ENCODE data around the gene NOX4.
A peak's percentile ranks its signal among the peaks of the same experiment; 100 is the strongest.
"Not testable (repeated sequence)": the region's sequence is repeated elsewhere in the genome, so short reads cannot be mapped to it uniquely, and the experiment has no call there.

NOX4 gene

DNA sequence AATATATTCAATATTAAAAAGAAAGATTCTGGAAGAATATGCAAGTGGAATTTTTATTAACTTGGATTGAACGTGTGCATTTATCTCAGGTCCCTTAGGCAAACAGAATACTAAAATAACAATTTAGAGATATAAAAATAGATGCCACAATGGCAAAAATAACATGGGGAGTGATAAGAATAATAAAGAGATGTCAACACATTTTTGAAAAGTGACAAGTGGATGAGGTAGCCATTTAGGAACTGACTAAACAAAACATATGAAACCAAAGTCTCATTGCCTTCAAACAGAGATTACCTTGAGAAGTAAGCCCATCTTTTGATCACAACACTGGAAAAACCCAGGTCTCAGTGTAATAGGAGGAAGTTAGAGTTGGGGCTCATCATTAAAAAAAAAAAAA, 112.2 kb downstream of the NOX4 start:
- peak; percentile 54 for FAIRE-seq

GRCh38 chr11:89369356-89369755, 121.8 kb downstream of the NOX4 start:
- FAIRE-seq: not testable (repeated sequence)

DNA sequence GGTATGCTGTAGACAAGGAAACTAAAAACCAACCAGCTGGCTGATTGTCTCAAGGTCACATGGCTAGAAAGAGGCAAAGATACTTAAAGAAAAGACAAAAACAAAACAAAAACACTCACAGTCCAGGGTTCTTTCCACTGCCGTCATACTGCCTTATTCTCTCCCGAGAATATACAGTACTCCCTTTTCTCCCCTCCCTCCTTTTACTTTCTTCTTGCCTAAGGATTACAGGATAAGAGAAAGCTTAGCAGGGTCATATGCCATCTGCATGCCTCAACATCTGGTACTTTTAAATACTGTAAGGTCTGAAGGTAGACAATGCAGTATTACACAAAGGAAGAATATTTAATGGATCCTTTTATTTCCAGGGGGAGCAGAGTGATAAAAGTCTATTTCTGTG, 126.3 kb downstream of the NOX4 start:
- FAIRE-seq: peak; percentile 62

GRCh38 chr11:89361734-89362133, 129.4 kb downstream of the NOX4 start:
- FAIRE-seq: no peak

GRCh38 chr11:89359208-89359607, 132.0 kb downstream of the NOX4 start:
- FAIRE-seq: not testable (repeated sequence)

DNA sequence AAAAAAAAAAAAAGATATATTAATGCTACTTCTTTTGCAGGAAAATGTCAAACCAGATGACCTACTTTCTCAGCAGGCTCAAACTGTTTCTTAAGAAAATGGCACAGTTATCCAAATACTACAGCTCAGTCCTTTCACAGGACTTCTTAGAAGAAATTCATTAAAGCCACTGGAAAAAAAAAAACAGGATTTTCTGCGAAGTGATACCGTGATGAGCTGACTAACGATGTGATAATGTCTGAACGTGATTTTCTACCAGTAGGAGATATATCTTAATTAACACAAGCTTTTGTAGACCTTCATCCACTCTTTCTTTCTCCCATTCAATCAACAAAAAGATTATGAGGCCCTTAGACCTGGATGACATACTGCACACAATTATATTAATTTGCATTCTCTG, 132.4 kb downstream of the NOX4 start:
- no peak for FAIRE-seq

DNA sequence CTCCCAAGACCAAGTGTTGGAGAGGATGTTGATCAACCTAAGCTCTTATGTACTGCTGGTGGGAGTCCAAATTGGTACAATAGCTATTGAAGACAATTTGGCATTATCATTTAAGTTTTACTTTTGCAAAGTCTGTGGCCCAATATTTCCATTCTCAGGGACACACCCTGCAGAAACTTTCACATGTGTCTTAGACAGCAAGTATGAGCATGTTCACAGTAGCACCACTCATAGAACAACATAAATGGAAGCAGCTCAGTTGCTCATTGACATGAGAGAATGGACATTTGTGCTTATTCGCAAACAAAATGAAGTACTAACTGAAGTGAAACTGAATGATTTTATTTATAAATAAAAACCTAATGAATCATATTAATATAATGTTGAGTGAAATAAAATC, 135.5 kb downstream of the NOX4 start:
- FAIRE-seq: no peak

DNA sequence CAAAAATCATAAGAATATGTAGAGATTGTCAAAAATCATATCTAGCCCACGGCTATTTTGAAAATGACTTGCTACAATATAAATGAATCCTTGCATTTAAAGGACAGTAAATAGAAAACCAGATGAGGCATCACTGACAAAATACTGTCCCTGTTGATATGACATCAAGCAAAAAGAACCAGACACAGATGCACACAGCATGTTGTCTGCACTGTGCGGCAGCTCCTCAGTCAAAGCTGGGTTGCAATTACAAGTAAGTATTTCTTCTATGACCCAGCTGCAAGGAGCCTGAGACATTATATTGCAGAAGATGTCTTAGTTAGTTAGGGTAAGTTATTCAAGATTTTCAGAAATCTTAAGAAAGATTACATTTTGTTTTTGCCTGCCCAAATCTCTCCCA, 136.7 kb downstream of the NOX4 start:
- FAIRE-seq: not testable (repeated sequence)

GRCh38 chr11:89347071-89347470, 144.1 kb downstream of the NOX4 start:
- FAIRE-seq: no peak

DNA sequence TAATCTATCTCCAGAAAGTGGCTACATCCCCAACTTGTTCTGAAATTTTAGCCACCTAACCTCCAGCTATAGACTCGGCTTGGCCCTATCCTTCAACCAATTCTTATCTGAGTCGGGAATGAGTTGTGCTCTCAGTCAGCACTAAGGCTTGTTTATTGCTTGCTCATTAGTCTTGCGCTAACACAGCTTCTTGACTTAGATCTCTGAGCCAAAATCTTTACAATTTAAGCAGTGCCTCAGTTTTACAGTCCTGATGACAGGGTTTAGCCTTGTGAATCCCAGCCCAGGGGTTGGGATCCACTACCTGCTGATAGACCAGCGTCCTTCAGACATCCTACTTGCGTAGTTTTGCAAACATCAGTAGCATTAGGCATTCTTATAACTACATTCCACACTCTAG, 144.6 kb downstream of the NOX4 start:
- no peak for FAIRE-seq

DNA sequence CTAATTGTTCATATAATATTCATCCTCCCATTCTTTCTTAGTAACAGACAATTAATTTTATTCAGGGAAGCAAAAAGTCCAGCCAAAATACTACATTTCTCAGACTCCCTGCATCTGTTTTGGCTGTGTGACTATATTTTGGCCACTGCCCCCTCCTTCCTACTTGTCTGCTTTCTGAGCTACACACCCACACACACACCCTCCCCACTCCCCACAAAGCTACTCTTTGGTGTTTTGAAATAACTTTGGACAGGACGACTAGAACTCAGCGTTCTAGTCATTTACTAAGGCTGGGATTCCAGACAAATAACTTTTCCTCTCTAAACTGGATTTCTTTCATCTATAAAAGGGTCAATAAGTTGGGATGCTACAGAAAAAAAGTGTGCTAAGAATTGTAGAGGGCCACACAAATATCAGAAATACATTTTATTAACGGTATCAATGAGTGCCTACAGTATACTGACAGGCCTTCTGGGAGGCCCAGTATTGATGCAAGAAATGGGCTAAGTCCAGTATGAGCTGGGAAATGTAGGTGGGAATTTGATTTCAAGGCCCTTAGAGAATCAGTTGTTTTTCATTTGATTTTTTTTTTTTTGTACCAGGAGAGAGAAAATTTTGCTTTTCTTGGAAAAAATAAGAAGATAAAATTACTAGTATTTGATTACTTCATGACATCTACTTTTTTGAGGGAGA, 148.1 kb downstream of the NOX4 start:
- peak; percentile 96 for FAIRE-seq

DNA sequence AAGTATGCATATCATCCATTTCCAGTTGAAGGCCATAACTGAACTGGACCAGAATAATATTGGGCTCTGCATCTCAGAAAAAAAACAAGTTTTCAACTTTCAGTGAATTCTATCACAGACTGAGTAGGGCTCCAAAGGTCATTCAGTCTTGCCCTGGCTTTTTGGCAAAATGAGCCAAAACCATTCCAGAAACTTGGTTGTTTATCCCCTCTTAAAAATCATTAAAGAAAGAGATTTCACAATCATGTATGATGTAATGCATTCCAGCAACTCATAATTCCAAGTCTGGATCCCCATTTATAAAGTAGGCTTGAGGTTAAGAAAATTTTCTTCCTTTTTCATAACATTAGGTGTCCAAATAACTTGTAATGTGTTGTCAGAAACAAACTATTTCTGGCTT, 150.7 kb downstream of the NOX4 start:
- FAIRE-seq: not testable (repeated sequence)

GRCh38 chr11:89338073-89338472, 153.1 kb downstream of the NOX4 start:
- not testable (repeated sequence) for FAIRE-seq

- not testable (repeated sequence) for FAIRE-seq
Observed at GRCh38 chr11:89337100-89337650, 154.0 kb downstream of the NOX4 start.

DNA sequence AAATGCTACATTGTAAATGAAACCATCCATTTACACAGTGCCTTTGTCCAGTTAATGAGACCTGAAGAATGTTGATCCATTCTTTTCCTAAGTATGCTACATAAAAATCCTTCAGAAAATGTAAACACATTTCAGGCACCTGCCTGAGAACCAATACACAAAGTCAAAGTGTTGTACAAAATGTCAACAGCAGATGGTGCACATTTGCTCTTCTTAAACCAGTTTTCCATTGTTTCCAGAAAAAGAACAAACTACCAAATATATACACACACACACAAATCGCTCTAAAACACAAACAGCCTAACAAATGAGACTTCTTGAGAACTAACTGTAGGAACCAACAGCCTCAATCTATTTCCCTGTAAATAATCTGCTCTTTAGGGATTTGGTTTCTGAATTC, 157.5 kb downstream of the NOX4 start:
- FAIRE-seq: peak; percentile 70

DNA sequence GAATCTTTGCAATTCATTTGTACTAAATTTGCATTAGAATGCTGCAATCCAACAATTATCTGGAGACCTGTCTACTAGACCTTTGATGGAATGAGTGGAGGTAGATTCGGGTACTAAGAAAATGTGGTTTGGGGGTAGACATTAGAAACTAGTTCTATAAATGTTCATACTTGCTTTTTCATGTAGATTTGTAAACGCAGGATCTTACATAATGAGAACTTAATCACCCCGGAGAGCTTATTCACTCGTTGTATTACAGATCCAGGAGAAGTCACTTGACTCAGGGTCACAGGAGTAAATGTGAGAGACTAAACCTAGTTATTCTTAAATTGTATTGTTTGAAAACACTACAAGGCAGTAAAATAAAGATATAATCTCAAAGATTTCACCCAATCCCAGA, 159.2 kb downstream of the NOX4 start:
- FAIRE-seq: peak; percentile 72

DNA sequence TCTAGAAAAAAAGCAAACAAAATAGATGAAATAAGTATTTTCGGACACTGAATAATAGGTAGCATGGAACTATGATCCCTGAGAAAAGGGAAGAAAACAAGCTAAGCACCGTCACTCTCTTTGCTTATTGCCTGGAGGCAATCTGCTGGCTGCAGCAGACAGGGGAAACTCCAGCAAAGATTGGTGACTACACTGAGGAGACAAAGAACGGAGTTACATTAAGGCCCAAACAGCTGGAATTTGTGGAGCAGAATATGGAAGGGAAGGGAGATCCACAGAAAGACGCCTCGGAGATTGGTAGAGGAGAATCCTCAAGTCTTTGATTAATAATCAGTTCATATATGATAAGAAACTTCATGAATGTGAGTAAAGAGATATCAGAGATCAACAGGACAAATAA, 163.3 kb downstream of the NOX4 start:
- FAIRE-seq: no peak

DNA sequence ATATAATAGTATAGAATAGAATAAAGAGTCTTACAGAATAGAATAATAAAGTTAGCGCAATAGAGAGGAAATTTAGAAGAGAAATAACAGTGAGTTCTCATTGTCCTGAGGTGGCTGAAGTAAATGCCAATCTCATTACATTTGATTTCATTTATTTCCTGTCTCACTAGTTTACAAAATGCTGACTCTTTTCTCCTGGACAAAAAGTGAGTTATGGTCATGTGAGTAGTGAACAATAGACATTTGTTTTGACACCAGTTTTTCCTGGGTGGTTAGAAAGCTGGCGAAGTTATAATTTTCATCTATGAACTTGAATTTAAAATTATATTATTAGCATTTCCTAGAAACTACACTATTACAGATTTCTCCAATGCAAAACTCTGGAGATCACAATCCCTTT, 169.8 kb downstream of the NOX4 start:
- no peak for FAIRE-seq

GRCh38 chr11:89310607-89311006, 180.6 kb downstream of the NOX4 start:
- FAIRE-seq: not testable (repeated sequence)

DNA sequence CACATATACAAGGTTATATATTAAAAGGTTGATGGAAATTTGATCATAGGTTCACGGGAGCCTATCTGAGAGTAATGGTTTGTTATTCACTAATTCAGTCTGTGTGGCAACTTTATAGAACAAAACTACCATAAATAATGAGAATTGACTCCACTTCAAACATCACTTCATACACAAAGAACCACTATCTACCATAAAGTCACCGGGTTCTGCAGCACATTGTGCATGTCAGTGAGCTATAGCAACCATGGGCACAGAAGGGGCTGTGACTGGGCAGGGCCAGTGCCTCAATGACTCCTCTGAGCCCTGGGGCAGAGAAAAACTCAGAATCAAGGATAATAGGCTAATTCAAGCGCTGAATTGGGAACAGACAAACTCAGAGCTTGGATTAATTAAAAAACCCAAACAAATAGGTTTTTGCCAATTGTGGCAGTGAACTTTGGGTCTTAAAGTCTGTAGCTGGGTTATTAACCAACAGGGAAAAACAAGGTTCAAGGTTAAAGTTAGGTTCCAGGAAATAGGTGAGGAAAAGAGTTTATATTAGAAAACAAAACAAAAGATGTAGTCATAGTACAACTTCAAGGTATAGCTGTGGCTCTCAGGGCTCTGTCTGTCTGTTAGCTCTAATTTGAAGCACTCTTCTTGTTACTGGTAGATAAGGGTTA, 181.7 kb downstream of the NOX4 start:
- FAIRE-seq: not testable (repeated sequence)

DNA sequence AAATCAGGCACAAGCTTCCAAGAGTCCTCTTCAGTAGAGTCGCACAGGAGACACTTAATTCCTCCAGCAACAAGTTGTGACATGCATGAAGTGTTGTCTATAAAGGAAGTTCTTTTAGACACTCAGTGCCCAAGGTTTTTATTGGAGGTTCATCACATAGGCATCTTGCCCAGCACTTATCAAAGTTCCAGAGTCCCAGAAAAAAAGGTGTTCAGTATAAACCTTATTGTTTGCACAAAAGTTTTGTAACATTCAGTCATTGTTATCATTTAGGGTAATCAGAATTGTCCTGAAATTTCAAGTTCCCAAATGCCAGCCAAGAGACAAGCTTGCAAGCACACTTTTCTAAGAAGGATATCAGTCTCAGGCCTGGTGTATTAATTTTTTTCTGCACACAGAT, 182.9 kb downstream of the NOX4 start:
- FAIRE-seq: not testable (repeated sequence)

- not testable (repeated sequence) for FAIRE-seq
Observed at GRCh38 chr11:89303029-89303428, 188.1 kb downstream of the NOX4 start.

- not testable (repeated sequence) for FAIRE-seq
Observed at GRCh38 chr11:89295023-89295422, 196.2 kb downstream of the NOX4 start.

Data from endometrium (tissue), 2 donors.